ENCODE results near the gene EEF2K. TPM values are rescaled to one million over a fixed set of nuclear protein-coding genes. Genes with fewer than 3 reads are reported as not detected.

The EEF2K gene
- total and polyA plus RNA-seq, 2 donors from 2014 or later: 2.8 to 28.1 TPM

GRCh38 chr16:22335668-22336246, 129.7 kb downstream of the EEF2K start:
- no peak for TF ChIP-seq CTCF (IDR thresholded peaks at IDR 0.05; ENCODE audit: borderline replicate concordance, extremely low read depth, insufficient read depth)

GRCh38 chr16:22336581-22336980, 130.5 kb downstream of the EEF2K start:
- H3K9ac ChIP-seq (ENCODE audit: low read length in 3 of 3): no peak overlapping the region
- no peak overlapping the region for H3K27ac ChIP-seq (ENCODE audit: low read depth in 2 of 2, low read length in 2 of 2)
- H3K9me3 ChIP-seq (ENCODE audit: control insufficient read depth in 2 of 3, insufficient read depth in 1 of 3, low read length in 3 of 3): peaks cover 2 to 9% (median 3%) of the 10 kb centered on the region in 3 donors
- TF ChIP-seq CTCF (IDR thresholded peaks at IDR 0.05; ENCODE audit: borderline replicate concordance, extremely low read depth, insufficient read depth): no peak
- H3K4me1 ChIP-seq (ENCODE audit: control insufficient read depth in 2 of 3, insufficient read depth in 2 of 3, low read depth in 1 of 3, low read length in 3 of 3): peaks cover 0 to 2% (median 0%) of the 10 kb centered on the region in 3 donors
- H3K27me3 ChIP-seq (ENCODE audit: control insufficient read depth, insufficient read depth, low read length): no peaks in the 10 kb centered on the region
- intact Hi-C loops (cut with DNase I): no loop called here
- DNase-seq: no peak
- H3K4me3 ChIP-seq (ENCODE audit: low read length in 3 of 3): no peak overlapping the region
- no peak for FAIRE-seq
- H3K36me3 ChIP-seq (ENCODE audit: control insufficient read depth in 2 of 3, insufficient read depth in 3 of 3, low read length in 3 of 3): peaks cover 7 to 38% (median 15%) of the 10 kb centered on the region in 3 donors

More at GRCh38 chr16:22335668-22336246, 129.7 kb downstream of the EEF2K start:
- H3K4me3 ChIP-seq (ENCODE audit: low read length in 3 of 3): no peak overlapping the region
- no peak overlapping the region for H3K9ac ChIP-seq (ENCODE audit: low read length in 3 of 3)
- FAIRE-seq: no peak
- H3K27ac ChIP-seq (ENCODE audit: low read depth in 2 of 2, low read length in 2 of 2): no peak overlapping the region
- H3K9me3 ChIP-seq (ENCODE audit: control insufficient read depth in 2 of 3, insufficient read depth in 1 of 3, low read length in 3 of 3): peaks cover 2 to 9% (median 3%) of the 10 kb centered on the region in 3 donors
- peaks cover 0 to 2% (median 0%) of the 10 kb centered on the region in 3 donors for H3K4me1 ChIP-seq (ENCODE audit: control insufficient read depth in 2 of 3, insufficient read depth in 2 of 3, low read depth in 1 of 3, low read length in 3 of 3)
- intact Hi-C loops (cut with DNase I): no loop called here
- H3K36me3 ChIP-seq (ENCODE audit: control insufficient read depth in 2 of 3, insufficient read depth in 3 of 3, low read length in 3 of 3): peaks cover 7 to 43% (median 17%) of the 10 kb centered on the region in 3 donors
- no peak for DNase-seq
- H3K27me3 ChIP-seq (ENCODE audit: control insufficient read depth, insufficient read depth, low read length): no peaks in the 10 kb centered on the region

- no peak overlapping the region for H3K9ac ChIP-seq (ENCODE audit: low read length in 3 of 3)
- no peak overlapping the region for H3K4me3 ChIP-seq (ENCODE audit: low read length in 3 of 3)
- peaks cover 4 to 33% (median 12%) of the 10 kb centered on the region in 3 donors for H3K36me3 ChIP-seq (ENCODE audit: control insufficient read depth in 2 of 3, insufficient read depth in 3 of 3, low read length in 3 of 3)
- peaks cover 2 to 9% (median 3%) of the 10 kb centered on the region in 3 donors for H3K9me3 ChIP-seq (ENCODE audit: control insufficient read depth in 2 of 3, insufficient read depth in 1 of 3, low read length in 3 of 3)
- H3K4me1 ChIP-seq (ENCODE audit: control insufficient read depth in 2 of 3, insufficient read depth in 2 of 3, low read depth in 1 of 3, low read length in 3 of 3): peaks cover 0 to 2% (median 0%) of the 10 kb centered on the region in 3 donors
- no peak overlapping the region for H3K27ac ChIP-seq (ENCODE audit: low read depth in 2 of 2, low read length in 2 of 2)
- DNase-seq: no peak
- FAIRE-seq: no peak
- H3K27me3 ChIP-seq (ENCODE audit: control insufficient read depth, insufficient read depth, low read length): no peaks in the 10 kb centered on the region
- TF ChIP-seq CTCF (IDR thresholded peaks at IDR 0.05; ENCODE audit: borderline replicate concordance, extremely low read depth, insufficient read depth): no peak
- intact Hi-C loops (cut with DNase I): no loop called here
Observed at GRCh38 chr16:22337045-22337444, 131.0 kb downstream of the EEF2K start.

Data from kidney (tissue), 14 donors.